HEK293 (cell line): Measurements from ENCODE around the gene HOXA4.

Experiments used
- IKZF3 ChIP-seq: fragments of 450-650 bp; IDR thresholded peaks from 2 replicates; pipeline ENCODE4 v1.5.0; 2018; ENCODE audit warnings: missing biosample characterization, mild to moderate bottlenecking, missing genetic modification characterization, moderate library complexity
- PATZ1 ChIP-seq: fragments of 450-650 bp; formaldehyde crosslinking; IDR thresholded peaks from 2 replicates; pipeline ENCODE4 v1.5.1; 2016; ENCODE audit warnings: missing biosample characterization, missing genetic modification characterization
- SETDB1 ChIP-seq: IDR thresholded peaks from one replicate; pipeline ENCODE4 v1.6.1; 2017; ENCODE audit warnings: mild to moderate bottlenecking, low read length, moderate library complexity, mixed read lengths; ENCODE audit not compliant: insufficient read length
- SP2 ChIP-seq: fragments of 450-650 bp; formaldehyde crosslinking; IDR thresholded peaks from 2 replicates; pipeline ENCODE4 v1.5.1; 2016; ENCODE audit warnings: missing biosample characterization, missing genetic modification characterization
- ZBTB1 ChIP-seq: fragments of 450-650 bp; formaldehyde crosslinking; IDR thresholded peaks from 2 replicates; pipeline ENCODE4 v1.5.1; 2016; ENCODE audit warnings: missing biosample characterization, missing genetic modification characterization
- ZBTB17 ChIP-seq: fragments of 450-650 bp; formaldehyde crosslinking; IDR thresholded peaks from 2 replicates; pipeline ENCODE4 v1.5.1; 2016; ENCODE audit warnings: missing biosample characterization, missing genetic modification characterization
- ZBTB20 ChIP-seq: fragments of 450-650 bp; formaldehyde crosslinking; IDR thresholded peaks from 2 replicates; pipeline ENCODE4 v1.5.1; 2016; ENCODE audit warnings: missing biosample characterization, missing genetic modification characterization
- ZEB2 ChIP-seq: fragments of 450-650 bp; formaldehyde crosslinking; IDR thresholded peaks from 2 replicates; pipeline ENCODE4 v1.5.1; 2016; ENCODE audit warnings: missing biosample characterization, missing genetic modification characterization
- ZNF114 ChIP-seq: fragments of 450-650 bp; formaldehyde crosslinking; IDR thresholded peaks from 2 replicates; pipeline ENCODE4 v1.5.0; 2017; ENCODE audit warnings: missing biosample characterization, missing genetic modification characterization
- ZNF121 ChIP-seq: fragments of 450-650 bp; formaldehyde crosslinking; IDR thresholded peaks from 2 replicates; pipeline ENCODE4 v1.5.1; 2016; ENCODE audit warnings: missing biosample characterization, missing genetic modification characterization
- ZNF148 ChIP-seq: fragments of 450-650 bp; formaldehyde crosslinking; IDR thresholded peaks from 2 replicates; pipeline ENCODE4 v1.5.0; 2017; ENCODE audit warnings: missing biosample characterization, missing genetic modification characterization, borderline replicate concordance
- ZNF157 ChIP-seq: fragments of 450-650 bp; formaldehyde crosslinking; IDR thresholded peaks from 2 replicates; pipeline ENCODE4 v1.5.1; 2016; ENCODE audit warnings: missing biosample characterization, missing genetic modification characterization
- ZNF175 ChIP-seq: fragments of 450-650 bp; formaldehyde crosslinking; IDR thresholded peaks from 2 replicates; pipeline ENCODE4 v1.5.1; 2016; ENCODE audit warnings: missing biosample characterization, missing genetic modification characterization
- ZNF19 ChIP-seq: fragments of 450-650 bp; formaldehyde crosslinking; IDR thresholded peaks from 2 replicates; pipeline ENCODE4; 2016; ENCODE audit warnings: missing biosample characterization, missing genetic modification characterization, low read depth
- ZNF2 ChIP-seq: fragments of 450-650 bp; formaldehyde crosslinking; IDR thresholded peaks from 2 replicates; pipeline ENCODE4 v1.5.1; 2016; ENCODE audit warnings: missing biosample characterization, missing genetic modification characterization
- ZNF416 ChIP-seq: fragments of 450-650 bp; formaldehyde crosslinking; IDR thresholded peaks from 2 replicates; pipeline ENCODE4 v1.5.1; 2016; ENCODE audit warnings: missing biosample characterization, missing genetic modification characterization
- ZNF426 ChIP-seq: fragments of 450-650 bp; formaldehyde crosslinking; IDR thresholded peaks from 2 replicates; pipeline ENCODE4 v1.5.1; 2017; ENCODE audit warnings: missing biosample characterization, missing genetic modification characterization, mild to moderate bottlenecking, inconsistent platforms, moderate library complexity
- ZNF530 ChIP-seq: fragments of 450-650 bp; formaldehyde crosslinking; IDR thresholded peaks from 2 replicates; pipeline ENCODE4 v1.5.1; 2016; ENCODE audit warnings: low read depth, missing biosample characterization, missing genetic modification characterization
- TF ChIP-seq, protein P1 (sequence below): fragments of 450-650 bp; formaldehyde crosslinking; IDR thresholded peaks from 2 replicates; pipeline ENCODE4 v1.5.1; 2016; ENCODE audit warnings: missing biosample characterization, missing genetic modification characterization
- TF ChIP-seq, protein P2 (sequence below): fragments of 450-650 bp; formaldehyde crosslinking; IDR thresholded peaks from 2 replicates; pipeline ENCODE4 v1.5.1; 2017; ENCODE audit warnings: missing biosample characterization, missing genetic modification characterization
- TF ChIP-seq, protein P3 (sequence below): fragments of 450-650 bp; formaldehyde crosslinking; IDR thresholded peaks from 2 replicates; pipeline ENCODE4 v1.5.1; 2017; ENCODE audit warnings: missing biosample characterization, missing genetic modification characterization
- TF ChIP-seq, protein P4 (sequence below): fragments of 450-650 bp; formaldehyde crosslinking; IDR thresholded peaks from 2 replicates; pipeline ENCODE4 v1.5.1; 2016; ENCODE audit warnings: missing biosample characterization, missing genetic modification characterization
- TF ChIP-seq, protein P5 (sequence below): fragments of 450-650 bp; formaldehyde crosslinking; IDR thresholded peaks from 2 replicates; pipeline ENCODE4 v1.5.1; 2016; ENCODE audit warnings: missing biosample characterization, missing genetic modification characterization, low read depth

HOXA4 gene

GRCh38 chr7:27146491-27147198 is 16.1 kb upstream of the HOXA4 start (continued):
- TF ChIP-seq, protein P1, sequence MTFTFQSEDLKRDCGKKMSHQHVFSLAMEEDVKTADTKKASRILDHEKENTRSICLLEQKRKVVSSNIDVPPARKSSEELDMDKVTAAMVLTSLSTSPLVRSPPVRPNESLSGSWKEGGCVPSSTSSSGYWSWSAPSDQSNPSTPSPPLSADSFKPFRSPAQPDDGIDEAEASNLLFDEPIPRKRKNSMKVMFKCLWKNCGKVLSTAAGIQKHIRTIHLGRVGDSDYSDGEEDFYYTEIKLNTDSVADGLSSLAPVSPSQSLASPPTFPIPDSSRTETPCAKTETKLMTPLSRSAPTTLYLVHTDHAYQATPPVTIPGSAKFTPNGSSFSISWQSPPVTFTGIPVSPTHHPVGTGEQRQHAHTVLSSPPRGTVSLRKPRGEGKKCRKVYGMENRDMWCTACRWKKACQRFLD = no peak
- TF ChIP-seq ZNF121 (no peak), ZNF416 (tag by site-specific recombination) (no peak), SETDB1 (no peak), SP2 (tag by site-specific recombination) (no peak), PATZ1 (peak; percentile 77; the same call in 1 of the 2 replicates), ZBTB20 (tag by site-specific recombination) (peak; percentile 9), ZNF114 (tag by site-specific recombination) (no peak), ZNF530 (tag by site-specific recombination) (no peak), ZNF148 (tag by site-specific recombination) (no peak), ZNF2 (no peak), ZNF426 (tag by site-specific recombination) (no peak; the same call in 1 of the 2 replicates), ZBTB17 (no peak), ZEB2 (tag by site-specific recombination) (no peak), ZBTB1 (tag by site-specific recombination) (no peak), ZNF157 (tag by site-specific recombination) (no peak), ZNF175 (no peak), ZNF19 (tag by site-specific recombination) (no peak), IKZF3 (peak; percentile 69; the same call in 1 of the 2 replicates)
- TF ChIP-seq, protein P2, sequence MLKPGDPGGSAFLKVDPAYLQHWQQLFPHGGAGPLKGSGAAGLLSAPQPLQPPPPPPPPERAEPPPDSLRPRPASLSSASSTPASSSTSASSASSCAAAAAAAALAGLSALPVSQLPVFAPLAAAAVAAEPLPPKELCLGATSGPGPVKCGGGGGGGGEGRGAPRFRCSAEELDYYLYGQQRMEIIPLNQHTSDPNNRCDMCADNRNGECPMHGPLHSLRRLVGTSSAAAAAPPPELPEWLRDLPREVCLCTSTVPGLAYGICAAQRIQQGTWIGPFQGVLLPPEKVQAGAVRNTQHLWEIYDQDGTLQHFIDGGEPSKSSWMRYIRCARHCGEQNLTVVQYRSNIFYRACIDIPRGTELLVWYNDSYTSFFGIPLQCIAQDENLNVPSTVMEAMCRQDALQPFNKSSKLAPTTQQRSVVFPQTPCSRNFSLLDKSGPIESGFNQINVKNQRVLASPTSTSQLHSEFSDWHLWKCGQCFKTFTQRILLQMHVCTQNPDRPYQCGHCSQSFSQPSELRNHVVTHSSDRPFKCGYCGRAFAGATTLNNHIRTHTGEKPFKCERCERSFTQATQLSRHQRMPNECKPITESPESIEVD = no peak
- TF ChIP-seq, protein P3, sequence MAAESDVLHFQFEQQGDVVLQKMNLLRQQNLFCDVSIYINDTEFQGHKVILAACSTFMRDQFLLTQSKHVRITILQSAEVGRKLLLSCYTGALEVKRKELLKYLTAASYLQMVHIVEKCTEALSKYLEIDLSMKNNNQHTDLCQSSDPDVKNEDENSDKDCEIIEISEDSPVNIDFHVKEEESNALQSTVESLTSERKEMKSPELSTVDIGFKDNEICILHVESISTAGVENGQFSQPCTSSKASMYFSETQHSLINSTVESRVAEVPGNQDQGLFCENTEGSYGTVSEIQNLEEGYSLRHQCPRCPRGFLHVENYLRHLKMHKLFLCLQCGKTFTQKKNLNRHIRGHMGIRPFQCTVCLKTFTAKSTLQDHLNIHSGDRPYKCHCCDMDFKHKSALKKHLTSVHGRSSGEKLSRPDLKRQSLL = no peak
- TF ChIP-seq, protein P4, sequence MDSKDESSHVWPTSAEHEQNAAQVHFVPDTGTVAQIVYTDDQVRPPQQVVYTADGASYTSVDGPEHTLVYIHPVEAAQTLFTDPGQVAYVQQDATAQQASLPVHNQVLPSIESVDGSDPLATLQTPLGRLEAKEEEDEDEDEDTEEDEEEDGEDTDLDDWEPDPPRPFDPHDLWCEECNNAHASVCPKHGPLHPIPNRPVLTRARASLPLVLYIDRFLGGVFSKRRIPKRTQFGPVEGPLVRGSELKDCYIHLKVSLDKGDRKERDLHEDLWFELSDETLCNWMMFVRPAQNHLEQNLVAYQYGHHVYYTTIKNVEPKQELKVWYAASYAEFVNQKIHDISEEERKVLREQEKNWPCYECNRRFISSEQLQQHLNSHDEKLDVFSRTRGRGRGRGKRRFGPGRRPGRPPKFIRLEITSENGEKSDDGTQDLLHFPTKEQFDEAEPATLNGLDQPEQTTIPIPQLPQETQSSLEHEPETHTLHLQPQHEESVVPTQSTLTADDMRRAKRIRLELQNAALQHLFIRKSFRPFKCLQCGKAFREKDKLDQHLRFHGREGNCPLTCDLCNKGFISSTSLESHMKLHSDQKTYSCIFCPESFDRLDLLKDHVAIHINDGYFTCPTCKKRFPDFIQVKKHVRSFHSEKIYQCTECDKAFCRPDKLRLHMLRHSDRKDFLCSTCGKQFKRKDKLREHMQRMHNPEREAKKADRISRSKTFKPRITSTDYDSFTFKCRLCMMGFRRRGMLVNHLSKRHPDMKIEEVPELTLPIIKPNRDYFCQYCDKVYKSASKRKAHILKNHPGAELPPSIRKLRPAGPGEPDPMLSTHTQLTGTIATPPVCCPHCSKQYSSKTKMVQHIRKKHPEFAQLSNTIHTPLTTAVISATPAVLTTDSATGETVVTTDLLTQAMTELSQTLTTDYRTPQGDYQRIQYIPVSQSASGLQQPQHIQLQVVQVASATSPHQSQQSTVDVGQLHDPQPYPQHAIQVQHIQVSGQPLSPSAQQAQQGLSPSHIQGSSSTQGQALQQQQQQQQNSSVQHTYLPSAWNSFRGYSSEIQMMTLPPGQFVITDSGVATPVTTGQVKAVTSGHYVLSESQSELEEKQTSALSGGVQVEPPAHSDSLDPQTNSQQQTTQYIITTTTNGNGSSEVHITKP = peak; percentile 69
- TF ChIP-seq, protein P5, sequence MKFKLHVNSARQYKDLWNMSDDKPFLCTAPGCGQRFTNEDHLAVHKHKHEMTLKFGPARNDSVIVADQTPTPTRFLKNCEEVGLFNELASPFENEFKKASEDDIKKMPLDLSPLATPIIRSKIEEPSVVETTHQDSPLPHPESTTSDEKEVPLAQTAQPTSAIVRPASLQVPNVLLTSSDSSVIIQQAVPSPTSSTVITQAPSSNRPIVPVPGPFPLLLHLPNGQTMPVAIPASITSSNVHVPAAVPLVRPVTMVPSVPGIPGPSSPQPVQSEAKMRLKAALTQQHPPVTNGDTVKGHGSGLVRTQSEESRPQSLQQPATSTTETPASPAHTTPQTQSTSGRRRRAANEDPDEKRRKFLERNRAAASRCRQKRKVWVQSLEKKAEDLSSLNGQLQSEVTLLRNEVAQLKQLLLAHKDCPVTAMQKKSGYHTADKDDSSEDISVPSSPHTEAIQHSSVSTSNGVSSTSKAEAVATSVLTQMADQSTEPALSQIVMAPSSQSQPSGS (tag by site-specific recombination) = no peak
